HG03342 (cell line): Measurements from ENCODE around the gene MME.

Experiments
- ATAC-seq: cut with Tn5 transposase; IDR thresholded peaks from one replicate; pipeline ENCODE4 v1.9.1; 2021; ENCODE audit warnings: mild to moderate bottlenecking, moderate library complexity; ENCODE audit not compliant: unreplicated experiment

Gene MME

DNA sequence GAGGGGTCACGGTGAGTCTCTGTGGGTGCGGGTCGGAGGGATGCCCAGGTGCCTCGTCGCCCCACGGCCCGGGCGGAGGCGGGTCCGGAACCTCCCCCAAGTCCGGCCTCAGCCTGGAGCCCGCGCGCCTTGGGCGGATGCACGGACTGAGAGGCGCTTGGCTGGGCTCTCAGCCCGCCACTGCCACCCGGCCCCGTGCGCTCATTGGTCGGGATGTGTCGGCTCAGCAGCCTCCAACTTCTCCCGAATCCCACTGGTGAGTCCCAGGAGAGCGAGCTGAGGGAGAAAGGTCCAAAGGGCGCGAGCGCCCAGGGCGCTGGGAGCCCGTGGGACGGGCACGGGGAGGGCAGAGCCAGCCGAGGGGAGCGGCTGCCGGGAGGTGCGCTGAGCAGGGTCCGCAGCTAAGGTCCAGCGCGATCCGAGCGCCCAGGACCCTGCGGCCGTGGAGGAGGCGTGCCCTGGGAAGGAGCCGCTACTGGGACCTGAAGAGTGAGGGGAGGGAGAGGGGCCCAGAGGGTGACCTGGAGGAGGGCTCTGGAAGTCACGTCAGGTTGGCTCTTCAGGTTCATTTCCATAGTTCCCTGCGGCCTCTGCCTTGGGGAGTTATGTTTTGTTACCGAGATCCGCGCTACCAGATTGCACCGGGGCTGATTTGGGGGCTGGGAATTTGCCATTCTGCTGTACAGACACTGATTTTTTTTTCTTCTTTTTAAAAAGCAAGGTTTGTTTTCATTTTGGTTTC lies at the start of gene MME:
TSS of gene MME (plus strand) at position 574 of the 742 bp plus-strand sequence. CDS start 3,849 bp downstream, outside the sequence.
- no peak for ATAC-seq

DNA sequence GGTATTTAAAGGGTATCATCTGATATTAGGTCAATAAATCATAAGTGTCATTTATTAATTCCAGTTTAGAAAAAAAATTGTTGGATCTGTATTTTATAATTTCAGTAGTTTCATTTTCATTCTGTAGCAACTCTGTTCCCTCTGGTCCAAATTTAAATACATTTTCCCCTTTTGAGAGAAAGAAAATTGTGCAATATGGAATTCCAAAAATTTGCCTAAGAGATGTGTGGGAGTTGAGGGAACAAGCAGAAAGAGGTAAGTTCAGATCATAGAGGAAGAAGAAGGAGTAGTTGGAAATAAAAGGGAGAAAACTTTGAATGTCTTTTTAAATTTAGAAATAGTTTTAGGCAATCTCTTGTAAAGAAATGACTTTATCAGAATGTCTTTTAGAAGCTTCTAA lies 48.9 kb upstream of the MME start:
- ATAC-seq = no peak

DNA sequence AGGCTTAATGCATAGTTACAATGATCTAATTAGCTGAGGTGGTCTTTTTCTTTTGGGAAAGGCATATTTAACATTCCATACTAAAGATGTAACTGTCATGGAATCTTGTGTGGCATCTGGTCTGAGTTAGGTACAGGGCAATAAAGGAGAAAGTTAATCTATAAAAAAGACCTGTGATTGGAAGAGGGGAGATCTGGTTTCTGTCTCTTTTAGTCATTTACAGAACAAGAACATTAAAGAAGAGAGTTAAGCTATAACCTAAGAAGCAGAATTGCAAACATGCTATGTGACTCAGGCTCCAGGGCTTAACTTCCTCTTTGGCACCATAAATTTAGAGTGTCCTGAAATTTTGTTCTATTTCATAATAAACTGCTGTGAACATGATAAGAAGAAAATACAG lies 47.2 kb upstream of the MME start:
- ATAC-seq = no peak

DNA sequence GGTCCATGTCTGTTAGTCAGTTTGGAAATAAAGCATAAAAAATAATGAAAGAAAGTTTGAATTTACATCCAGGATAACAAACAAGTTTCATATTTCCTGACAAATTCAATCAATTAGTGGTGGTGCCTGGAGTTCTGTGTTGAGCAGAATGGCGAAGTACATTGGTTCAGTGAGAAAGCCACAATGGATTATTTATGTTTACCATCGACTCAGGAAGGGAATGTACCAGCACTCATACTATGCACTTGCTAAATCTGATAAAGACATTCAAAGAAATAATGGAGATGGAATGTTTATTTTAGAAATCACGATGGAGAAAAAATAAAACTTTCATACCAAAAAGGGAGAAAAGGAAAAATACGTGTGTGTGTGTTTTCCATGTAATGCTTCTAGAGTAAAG lies 45.3 kb upstream of the MME start:
- no peak for ATAC-seq

DNA sequence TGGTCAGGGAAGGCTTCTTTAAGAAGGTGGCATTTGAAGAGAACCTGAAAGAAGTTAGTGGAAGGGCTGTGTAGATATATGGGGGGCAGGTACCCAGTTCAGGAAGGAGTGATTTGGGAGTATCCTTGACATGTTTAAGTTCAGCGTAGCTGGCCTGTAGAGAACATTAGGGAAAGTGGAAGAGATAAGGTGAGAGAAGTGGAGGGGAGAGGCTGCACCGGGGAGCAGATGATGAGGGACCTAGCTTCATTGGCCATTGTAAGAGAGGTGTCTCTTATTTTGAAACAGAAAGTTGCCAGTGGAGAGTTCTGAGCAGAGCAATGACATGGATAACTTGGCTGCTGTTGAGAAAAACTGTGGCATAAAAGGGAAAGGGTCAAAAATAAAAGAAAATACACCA lies 44.6 kb upstream of the MME start:
- ATAC-seq = no peak

DNA sequence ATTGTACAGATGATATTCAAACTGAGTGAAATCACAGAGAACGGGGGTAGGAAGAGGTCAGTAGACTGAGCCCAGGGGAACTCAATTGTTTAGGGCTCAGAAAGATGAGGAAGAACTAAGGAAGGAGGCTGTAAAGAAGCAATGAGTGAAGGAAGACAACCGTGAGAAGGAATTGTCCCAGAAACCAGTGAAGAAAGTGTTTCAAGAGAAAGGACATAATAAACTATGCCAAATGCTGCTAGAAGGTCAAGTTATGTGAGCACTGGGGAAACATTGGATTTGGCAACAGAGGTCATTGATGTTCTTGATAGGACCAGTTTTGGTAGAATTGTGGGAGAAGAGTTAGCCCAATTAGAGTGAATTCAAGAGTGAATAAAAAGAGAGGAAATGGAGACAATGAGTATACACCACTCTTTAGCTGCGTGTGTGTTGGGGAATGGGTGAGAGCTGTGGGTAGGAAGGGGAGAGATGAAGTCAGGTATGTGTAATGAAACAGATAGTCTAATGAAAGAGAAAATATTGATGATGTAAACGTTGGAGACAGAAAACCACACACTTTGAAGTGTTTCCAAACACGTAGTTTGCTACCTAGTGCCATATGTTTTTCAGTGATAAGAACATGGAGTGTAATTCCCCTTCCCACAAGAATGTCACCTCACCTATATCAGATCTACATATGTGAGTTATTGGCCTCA lies 42.5 kb upstream of the MME start:
- no peak for ATAC-seq

DNA sequence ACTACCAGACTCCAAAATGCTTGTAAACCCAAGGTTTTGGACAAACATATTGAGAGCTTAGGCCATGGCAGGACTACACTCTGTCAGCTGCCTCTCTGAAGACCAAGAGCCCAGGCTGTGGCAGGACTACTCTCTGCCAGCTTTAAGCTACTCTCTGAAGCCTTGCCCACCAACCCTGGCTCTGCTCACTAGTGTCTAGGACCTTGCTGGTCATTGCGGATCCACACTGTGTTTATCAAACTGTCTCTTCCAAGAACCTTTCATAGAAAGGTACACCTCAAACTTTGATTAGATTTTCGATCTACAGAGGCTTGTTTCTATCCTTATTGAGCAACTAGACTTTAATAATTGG lies 41.9 kb upstream of the MME start:
- ATAC-seq = no peak

DNA sequence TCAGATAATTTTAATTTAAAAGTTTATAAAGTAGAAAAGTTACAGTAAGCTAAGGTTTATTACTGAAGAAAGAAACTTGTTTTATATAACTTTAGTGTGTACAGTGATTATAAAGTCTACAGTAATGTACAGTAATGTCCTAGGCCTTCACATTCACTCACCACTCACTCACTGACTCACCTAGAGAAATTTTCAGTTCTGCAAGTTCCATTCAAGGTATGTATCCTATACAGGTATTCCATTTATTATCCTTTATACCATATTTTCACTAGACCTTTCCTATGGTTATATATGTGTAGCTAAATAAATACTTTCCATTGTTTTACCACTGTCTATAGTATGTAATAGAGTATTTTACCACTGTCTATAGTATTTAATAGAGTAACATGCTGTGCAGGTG lies 33.2 kb upstream of the MME start:
- no peak for ATAC-seq

DNA sequence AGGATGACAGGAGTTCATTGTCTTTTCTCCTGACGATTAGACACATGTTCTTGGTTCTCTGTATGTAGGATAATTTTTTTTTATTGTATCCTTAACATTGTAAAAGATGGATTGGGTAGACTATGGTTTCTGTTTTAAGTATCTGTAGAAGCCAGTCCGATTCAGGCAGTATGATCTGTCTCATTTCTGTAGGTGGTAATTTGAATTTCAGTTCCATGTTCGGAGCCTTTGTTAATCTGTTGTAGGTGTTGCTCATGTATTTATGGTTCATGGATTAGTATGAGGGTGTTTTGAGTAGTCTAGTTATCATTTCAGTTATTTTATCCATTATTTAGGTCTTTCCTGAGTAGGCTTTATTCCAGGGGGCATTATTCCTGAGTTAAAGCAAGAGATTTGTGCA lies 32.4 kb upstream of the MME start:
- ATAC-seq = no peak

DNA sequence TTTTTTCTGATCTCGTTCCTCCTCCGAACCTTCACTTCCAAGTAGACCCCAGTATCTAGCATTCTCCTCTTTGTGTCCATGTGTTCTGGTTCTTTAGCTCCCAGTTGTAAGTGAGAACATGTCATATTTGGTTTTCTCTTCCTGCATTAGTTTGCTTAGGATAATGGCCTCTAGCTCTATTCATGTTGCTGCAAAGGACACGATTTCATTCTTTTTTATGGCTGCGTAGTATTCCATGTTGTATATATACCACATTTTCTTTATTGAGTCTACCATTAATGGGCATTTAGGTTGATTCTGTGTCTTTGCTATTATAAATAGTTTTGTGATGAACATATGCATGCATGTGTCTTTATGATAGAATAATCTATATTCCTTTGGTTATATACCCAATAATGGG lies 30.2 kb upstream of the MME start:
- no peak for ATAC-seq

DNA sequence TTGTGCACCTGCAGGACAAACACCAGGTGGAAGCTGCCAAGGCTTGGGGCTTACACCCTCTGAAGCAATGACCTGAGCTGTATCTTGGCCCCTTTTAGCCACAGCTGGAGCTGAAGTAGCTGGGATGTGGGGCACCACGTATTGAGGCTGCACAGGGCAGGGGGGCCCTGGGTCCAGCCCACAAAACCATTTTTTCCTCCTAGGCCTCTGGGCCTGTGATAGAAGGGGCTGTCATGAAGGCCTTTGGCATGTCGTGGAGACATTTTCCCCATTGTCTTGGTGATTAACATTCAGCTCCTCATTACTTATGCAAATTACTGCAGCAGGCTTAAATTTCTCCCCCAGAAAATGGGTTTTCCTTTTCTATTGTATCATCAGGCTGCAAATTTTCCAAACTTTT lies 27.6 kb upstream of the MME start:
- ATAC-seq = no peak

DNA sequence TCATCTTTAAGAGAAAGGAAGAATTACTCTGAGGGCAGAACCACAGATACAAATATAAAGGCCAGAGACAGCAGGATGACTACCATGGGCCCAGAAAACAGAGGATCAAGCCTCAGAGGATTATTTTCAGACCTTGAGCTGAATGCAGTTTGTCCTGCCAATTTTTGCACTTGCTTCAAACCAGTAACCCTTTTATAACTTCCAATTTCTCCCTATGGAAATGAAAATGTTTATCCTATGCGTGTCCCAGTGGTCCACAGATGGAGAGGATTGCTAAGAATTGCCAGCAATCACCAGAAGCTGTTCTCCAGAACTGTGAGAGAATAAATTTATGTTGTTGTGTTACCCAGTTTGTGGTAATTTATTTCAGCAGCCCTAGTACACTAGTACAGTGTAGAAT lies 26.4 kb upstream of the MME start:
- no peak for ATAC-seq

DNA sequence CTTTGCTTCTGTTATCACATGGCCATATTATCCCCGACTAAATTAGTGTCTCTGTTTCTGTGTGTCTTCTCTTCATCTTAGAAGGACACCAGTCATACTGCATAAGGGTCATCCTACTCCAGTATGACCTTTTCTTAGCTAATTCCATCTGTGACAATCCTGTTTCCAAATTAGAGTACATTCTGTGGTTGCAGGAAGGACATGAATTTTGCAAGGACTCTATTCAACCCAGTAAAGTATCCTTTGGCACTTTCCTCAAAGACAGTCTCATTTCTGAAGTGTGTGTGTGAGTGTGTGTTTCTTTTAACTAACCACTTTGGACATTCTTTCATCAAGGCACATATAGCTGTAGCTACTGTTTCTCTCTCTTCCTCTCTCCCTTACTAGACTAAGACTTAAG lies 15.2 kb upstream of the MME start:
- no peak for ATAC-seq

DNA sequence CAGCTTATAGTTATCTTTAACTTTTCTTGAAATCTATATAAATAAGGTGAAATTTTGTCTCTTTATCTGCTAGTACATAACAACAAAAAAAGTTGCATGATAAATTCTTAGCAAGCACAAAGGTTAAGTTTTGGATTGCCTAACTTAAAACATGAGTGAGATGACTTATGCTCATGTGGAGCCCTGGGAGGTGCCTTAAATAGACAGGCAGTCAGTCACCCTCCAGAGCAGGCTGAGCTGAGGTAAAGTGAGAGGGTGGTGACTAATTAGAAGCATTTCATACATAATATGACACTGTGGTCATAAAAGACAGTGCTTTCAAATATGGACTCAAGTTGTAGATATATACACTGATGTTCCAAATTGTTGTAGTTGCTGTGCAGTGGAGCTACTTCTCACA lies 14.6 kb upstream of the MME start:
- no peak for ATAC-seq

DNA sequence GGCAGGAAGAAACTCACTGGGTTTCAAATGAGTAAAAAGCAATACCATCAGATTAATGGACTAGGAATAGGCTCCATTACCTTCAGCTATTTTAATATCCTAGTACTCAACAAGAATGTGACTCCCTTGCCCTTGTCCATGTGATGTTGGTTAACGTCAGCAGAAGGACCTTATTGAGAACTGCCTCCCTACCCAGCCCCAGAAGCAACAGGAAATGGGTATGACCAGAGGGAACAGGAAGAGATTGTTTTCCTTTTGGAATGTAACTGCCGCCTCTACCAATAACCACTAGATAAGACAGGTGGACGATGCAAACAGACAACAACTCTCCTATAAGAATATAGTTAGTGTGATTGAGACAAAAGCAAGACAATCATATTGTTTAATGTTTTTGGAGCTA lies 10.4 kb upstream of the MME start:
- no peak for ATAC-seq

DNA sequence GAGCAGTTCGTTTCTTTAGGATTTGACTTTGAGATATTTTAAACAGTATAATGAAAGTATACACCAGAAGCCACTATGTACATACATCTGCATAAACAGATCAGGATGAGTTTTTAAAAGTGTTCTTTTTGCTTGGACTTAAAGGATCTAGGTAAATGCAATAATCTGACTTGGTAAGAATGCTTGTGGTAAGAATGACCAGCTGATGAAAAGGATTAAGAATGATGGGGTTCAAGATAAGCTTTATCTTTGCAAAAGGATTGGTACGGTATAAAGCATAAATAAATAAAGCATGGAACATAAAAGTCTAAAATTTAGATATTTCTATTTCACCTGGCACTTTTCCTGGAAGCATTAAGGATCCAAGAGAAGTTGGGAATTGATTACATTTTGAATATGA lies 9.8 kb upstream of the MME start:
- no peak for ATAC-seq

DNA sequence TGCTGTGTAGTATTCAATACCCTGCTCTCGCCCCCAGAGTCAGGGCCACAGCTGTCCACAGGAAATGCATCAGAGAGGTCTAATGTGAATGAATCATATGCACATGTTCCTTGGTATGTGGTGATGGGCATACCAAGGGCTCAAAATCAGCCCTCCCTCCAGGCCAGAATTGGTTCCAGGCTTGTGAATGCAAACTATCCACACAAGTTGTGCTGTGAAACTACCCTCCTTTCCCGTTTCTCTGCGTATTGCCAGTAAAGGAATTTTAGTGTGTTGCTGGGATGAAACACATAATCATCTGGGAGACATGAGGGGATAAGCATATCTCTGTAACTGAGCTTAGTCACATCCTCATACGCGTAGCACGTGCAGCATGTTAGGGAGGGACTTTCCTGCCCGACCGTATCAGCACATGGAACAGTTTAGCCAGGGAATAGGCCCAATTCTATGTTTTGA lies 9.2 kb upstream of the MME start:
- ATAC-seq = no peak

DNA sequence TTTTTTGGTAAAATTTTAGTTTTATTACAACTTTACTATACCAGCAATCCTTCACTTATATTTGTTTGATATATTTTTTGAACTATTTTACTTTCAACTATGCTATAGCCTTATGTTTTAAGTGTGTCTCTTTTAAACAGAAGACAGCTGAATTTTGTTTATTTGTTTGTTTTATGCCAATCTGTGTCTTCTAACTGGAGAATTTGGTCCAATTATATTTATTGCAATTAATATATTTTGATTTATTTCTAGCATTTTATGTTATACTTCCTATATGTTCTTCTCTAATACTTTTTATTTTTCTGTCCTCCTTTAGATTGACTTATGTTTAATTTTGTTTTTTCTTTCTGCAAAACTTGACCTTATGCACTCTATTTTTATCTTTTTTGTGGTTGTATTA lies 4.9 kb upstream of the MME start:
- ATAC-seq = no peak

DNA sequence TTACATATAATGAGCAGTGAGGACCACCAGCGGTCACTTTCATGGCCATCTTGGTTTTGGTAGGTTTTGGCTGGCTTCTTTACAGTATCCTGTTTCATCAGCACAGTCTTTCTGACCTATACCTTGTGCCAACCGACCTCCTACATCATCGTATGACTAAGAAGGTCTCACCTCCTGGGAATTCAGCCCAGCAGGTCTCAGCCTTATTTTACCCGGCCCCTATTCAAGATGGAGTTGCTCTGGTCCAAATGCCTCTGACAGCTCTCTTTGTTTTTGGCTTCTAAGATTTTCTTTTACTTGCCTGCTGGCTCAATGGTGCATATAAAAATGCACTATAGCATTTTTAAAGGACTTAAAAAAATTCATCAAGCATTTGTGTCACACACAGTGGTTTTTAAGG lies 3.2 kb upstream of the MME start:
- ATAC-seq = no peak

DNA sequence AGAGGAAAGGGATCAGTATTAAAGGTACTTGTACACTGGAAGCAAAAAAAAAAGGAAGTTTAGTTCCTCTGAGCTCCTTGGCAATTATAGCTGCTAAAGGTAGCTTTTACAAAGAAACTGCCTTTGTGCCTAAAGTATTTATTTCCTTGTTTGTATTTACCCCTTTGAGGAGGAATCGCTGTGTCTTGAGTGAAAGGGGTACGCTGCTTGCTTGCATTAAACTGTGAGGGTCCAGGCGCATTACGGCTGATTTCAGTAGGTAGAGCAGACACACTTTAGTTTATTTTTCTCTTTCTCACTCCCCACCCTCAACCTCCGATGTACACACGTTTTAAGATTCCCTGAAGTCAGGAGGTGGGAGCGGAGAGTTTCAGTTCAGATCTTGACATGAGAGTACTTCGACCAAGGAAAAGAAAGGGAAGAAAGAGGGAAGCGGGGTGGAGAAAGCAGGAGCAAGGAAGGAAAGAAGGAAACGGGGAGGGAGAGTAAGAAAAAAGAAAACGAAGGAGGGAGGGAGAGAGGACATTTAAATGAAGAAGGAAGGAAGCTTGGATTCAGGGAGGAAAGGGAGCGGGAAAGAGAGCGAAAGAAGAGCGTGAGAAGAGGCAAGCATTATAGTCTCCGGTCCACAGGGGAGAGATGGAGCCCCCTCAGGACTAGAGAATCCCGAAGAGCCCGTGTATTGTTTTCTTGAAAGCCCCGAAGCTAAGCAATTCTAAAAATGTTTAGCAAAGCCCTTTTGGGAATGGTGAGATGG lies 1.2 kb upstream of the MME start:
- no peak for ATAC-seq

DNA sequence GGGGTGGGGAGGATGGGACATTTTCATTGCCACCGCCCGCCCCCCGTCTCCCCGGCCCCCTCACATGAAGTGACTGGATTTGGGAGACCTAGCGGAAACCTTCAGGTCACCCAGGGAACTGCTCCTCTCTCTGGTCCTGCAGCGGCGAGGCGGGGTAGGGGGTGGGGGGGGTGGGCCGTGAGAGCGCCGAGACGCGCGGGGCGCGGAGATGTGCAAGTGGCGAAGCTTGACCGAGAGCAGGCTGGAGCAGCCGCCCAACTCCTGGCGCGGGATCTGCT lies 712 bp upstream of the MME start:
- no peak for ATAC-seq

DNA sequence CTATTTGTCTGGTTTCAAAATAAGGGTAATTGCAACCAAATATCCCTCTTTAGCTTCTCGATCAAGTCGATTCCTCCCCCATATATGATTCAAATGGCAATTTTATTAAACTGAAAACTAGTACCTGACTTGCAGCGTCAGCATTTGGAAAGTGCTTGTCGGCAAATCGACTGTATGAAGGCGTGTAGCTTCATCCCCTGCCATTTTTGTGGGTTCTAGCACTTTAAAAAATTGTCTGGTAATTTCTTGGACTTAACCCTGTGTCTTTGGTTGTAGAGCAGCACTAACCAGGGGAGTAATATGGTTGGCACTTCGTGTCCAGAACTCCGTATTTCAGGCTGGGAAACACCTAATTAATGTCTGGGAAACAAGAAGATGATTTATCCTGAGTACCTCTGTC lies 573 bp downstream of the MME start:
- ATAC-seq = no peak
